ENCODE results near the gene CDK8.

GRCh38 chr13:26348966-26349365 lies 95.0 kb downstream of the CDK8 start:
- TF ChIP-seq TAF1 (IDR thresholded peaks at IDR 0.05; ENCODE audit: borderline replicate concordance, insufficient read depth, low read length) (no peak), SIN3A (IDR thresholded peaks at IDR 0.05; ENCODE audit: borderline replicate concordance, insufficient read depth, low read length) (no peak), POLR2AphosphoS5 (IDR thresholded peaks at IDR 0.05; ENCODE audit: low read depth, low read length) (no peak), REST (IDR thresholded peaks at IDR 0.05; ENCODE audit: insufficient read depth in 1 of 2, low read depth in 2 of 2, low read length in 2 of 2) (no peak), FOXP2 (optimal IDR thresholded peaks at IDR 0.05; ENCODE audit: borderline replicate concordance, extremely low read depth, extremely low read length, insufficient read depth) (no peak)
